Testis (tissue), 3 donors: ENCODE measurements around the gene REXO4. TPM values are rescaled to one million over a fixed set of nuclear protein-coding genes. Genes with fewer than 3 reads are reported as not detected.
A peak's percentile ranks its signal among the peaks of the same experiment; 100 is the strongest.

Experiments
- DNase-seq: peaks from one replicate; pipeline ENCODE4 v3.0.0-alpha.2; 2019
- H3K27ac ChIP-seq, 2 donors: fragments of 200-600 bp; sonication (generic); one replicate each; pipeline ENCODE4 v1.5.1; 2019
- H3K27me3 ChIP-seq: fragments of 200-600 bp; sonication (generic); one replicate; pipeline ENCODE4 v1.5.1; 2019
- H3K36me3 ChIP-seq: fragments of 200-600 bp; sonication (generic); one replicate; pipeline ENCODE4 v1.5.1; 2017; ENCODE audit warnings: low read depth; ENCODE audit errors: missing control alignments
- H3K4me1 ChIP-seq: fragments of 200-600 bp; sonication (generic); one replicate; pipeline ENCODE4 v1.5.1; 2019
- H3K4me3 ChIP-seq, 2 donors: fragments of 200-600 bp; sonication (generic); one replicate each; pipeline ENCODE4 v1.5.1; 2017 to 2019
- H3K9me3 ChIP-seq: fragments of 200-600 bp; sonication (generic); one replicate; pipeline ENCODE4 v1.5.1; 2017
- POLR2A ChIP-seq: fragments of 450-650 bp; IDR thresholded peaks from one replicate; pipeline ENCODE4 v1.6.1; 2017; ENCODE audit warnings: antibody characterized with exemption, mild to moderate bottlenecking, moderate library complexity
- WGBS, 2 donors: methylation state at CpG; one replicate each; pipeline ENCODE4 v1.1.5; 2018; 5-methylcytosine and 5-hydroxymethylcytosine counted together
- intact Hi-C: fragments of 100-400 bp; cut with DNase I; formaldehyde crosslinking; loops from one replicate; pipeline ENCODE4 v1.15.1; 2023; ENCODE audit warnings: low total_unique reads
- polyA plus RNA-seq: library from polyadenylated mRNA; stranded (reverse); fragments of 350-450 nt; fragmentation: Illumina TruSeq; extraction: RNeasy Lipid Tissue Mini Kit (QIAGEN cat#74804); gene quantifications from one replicate; pipeline ENCODE4 v1.2.3, GENCODE V29; 2014; ENCODE audit warnings: low read depth, low replicate concordance; ENCODE audit not compliant: insufficient read depth
- total RNA-seq, 2 donors: library from RNA; depleted of rRNA; stranded (reverse); fragments of >200 nt; gene quantifications; one replicate each; pipeline ENCODE4 v1.2.3, GENCODE V29; 2016
- TF ChIP-seq, protein P1 (sequence below), 3 experiments: fragments of 450-650 bp in 2 of 3; fragments of 200-600 bp in 1 of 3; sonication (generic) in 1 of 3; IDR thresholded peaks; one replicate each; pipeline ENCODE4 v1.5.1; 2016 to 2019; ENCODE audit warnings: antibody characterized with exemption in 3 of 3, mild to moderate bottlenecking in 2 of 3, moderate library complexity in 1 of 3

REXO4 gene
- total and polyA plus RNA-seq, 3 donors from 2014 or later = 31.4 to 36.7 (median 31.5) TPM

GRCh38 chr9:133428617-133429101, 10.8 kb upstream of the REXO4 start:
- WGBS, 2 donors = 2 to 3% methylated on average over 15 to 40 of the region's 57 CpGs
- DNase-seq = no peak
- TF ChIP-seq, protein P1, sequence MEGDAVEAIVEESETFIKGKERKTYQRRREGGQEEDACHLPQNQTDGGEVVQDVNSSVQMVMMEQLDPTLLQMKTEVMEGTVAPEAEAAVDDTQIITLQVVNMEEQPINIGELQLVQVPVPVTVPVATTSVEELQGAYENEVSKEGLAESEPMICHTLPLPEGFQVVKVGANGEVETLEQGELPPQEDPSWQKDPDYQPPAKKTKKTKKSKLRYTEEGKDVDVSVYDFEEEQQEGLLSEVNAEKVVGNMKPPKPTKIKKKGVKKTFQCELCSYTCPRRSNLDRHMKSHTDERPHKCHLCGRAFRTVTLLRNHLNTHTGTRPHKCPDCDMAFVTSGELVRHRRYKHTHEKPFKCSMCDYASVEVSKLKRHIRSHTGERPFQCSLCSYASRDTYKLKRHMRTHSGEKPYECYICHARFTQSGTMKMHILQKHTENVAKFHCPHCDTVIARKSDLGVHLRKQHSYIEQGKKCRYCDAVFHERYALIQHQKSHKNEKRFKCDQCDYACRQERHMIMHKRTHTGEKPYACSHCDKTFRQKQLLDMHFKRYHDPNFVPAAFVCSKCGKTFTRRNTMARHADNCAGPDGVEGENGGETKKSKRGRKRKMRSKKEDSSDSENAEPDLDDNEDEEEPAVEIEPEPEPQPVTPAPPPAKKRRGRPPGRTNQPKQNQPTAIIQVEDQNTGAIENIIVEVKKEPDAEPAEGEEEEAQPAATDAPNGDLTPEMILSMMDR (IDR thresholded peaks at IDR 0.05) = no peak
- H3K27ac ChIP-seq = no peak overlapping the region
- H3K9me3 ChIP-seq = no peaks in the 10 kb centered on the region
- no peaks in the 10 kb centered on the region for H3K36me3 ChIP-seq
- intact Hi-C loops = no loop called here
- H3K4me1 ChIP-seq = no peaks in the 10 kb centered on the region
- H3K4me3 ChIP-seq = peak overlapping the region; percentile 24 to 38
- no peaks in the 10 kb centered on the region for H3K27me3 ChIP-seq

DNA sequence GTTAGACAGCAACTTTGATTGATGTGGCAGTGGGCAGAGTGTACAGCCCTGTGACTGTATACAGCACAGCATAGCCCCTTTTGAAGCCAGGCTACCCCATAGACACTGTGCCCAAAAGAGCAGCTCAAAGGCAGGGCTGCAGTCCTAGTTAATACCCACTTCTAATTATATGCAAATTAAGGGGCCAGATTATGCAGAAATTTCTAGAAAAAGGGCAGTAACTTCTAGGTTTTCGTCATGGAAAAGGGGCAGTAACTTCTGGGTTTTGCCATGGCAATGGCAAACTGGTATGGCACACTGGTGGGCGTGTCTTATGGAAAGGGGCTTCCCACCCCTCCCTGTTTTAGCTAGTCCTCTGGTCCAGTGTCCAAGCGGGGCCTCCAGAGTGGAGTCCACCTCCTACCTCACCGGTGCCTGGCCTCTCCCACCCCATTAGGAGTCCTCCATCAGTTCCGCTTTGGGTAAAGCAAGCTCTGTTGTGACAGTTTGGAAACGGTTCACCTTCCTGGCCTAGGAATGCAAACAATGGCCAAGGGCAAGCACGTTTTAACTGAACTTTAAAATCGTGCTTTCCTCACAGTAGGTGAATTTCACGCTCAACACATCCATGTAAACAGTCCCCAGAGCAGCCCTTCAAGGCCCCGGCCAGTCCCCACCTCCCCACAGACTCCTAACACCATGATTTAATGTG, 10.0 kb upstream of the REXO4 start:
- Histone ChIP-seq H3K27ac (no peak overlapping the region), H3K4me1 (no peaks in the 10 kb centered on the region), H3K27me3 (no peaks in the 10 kb centered on the region), H3K4me3 (peak overlapping the region in 1 of 2 donors; percentile 36), H3K36me3 (no peaks in the 10 kb centered on the region), H3K9me3 (no peaks in the 10 kb centered on the region)
- 54 to 62% methylated on average over 10 of the region's 10 CpGs for WGBS, 2 donors
- no peak for DNase-seq
- intact Hi-C loops = no loop called here
- TF ChIP-seq, protein P1 (IDR thresholded peaks at IDR 0.05) = no peak
- TF ChIP-seq POLR2A = no peak

- intact Hi-C loops = no loop called here
- Histone ChIP-seq H3K9me3 (no peaks in the 10 kb centered on the region), H3K4me3 (no peak overlapping the region), H3K36me3 (no peaks in the 10 kb centered on the region), H3K4me1 (no peaks in the 10 kb centered on the region), H3K27me3 (no peaks in the 10 kb centered on the region), H3K27ac (no peak overlapping the region)
- TF ChIP-seq POLR2A = no peak
- TF ChIP-seq, protein P1 (IDR thresholded peaks at IDR 0.05) = no peak
- no peak for DNase-seq
- WGBS, 2 donors = 91% methylated on average over 11 of the region's 11 CpGs; no CpG with 5 or more reads in 1 of the 2 donors
Observed at GRCh38 chr9:133426011-133426410, 8.2 kb upstream of the REXO4 start.

GRCh38 chr9:133425049-133425632, 7.3 kb upstream of the REXO4 start:
- WGBS, 2 donors = 91 to 97% methylated on average over 13 to 22 of the region's 22 CpGs
- DNase-seq = no peak
- Histone ChIP-seq H3K27me3 (no peaks in the 10 kb centered on the region), H3K36me3 (no peaks in the 10 kb centered on the region), H3K4me1 (no peaks in the 10 kb centered on the region), H3K9me3 (no peaks in the 10 kb centered on the region), H3K4me3 (no peak overlapping the region), H3K27ac (no peak overlapping the region)
- intact Hi-C loops = no loop called here
- no peak for TF ChIP-seq POLR2A
- TF ChIP-seq, protein P1 (IDR thresholded peaks at IDR 0.05) = no peak
